Measurements from ENCODE around the gene COG2.

Gene COG2

DNA sequence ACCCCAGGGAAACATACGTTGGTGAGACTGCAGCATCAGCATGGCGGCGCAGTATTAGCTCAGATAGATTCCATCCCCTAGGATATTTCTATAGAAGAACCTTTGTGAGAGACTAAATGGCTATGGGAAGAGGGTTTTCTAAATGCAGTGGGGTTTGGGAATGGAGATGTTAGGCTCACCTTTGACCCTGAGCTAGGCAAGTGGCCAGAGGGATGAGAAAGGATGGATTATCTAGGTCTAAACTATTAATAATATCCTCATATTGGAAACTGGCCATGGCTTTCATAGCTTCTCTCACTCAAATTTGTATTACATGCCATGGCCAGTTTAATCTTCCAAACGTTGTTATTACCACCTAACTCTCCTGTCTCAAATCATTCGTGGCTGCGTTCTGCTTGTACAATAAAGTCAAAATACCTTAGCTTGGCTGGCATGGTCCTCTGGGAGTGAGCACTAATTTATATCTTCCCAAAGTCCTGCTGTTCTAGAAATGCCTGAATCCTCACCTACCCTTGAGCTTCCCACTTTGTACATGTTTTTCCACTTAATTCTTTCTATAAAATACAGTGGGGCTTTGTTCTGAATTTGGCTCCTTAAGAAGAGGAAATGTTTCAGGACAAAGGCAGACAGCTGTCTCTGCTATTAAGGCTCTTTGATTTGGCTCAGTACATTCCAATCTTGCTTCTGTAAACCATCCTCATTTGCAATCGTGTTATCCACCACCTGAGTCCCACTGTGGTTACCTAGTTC lies 31.0 kb upstream of the COG2 start:
- H3K27me3 ChIP-seq (ENCODE audit: low read depth, low read length): no peaks in the 10 kb centered on the region
- H3K9me3 ChIP-seq (ENCODE audit: control insufficient read depth in 1 of 2, low read length in 2 of 2): no peaks in the 10 kb centered on the region
- no peaks in the 10 kb centered on the region for H3K36me3 ChIP-seq (ENCODE audit: control insufficient read depth in 1 of 2, insufficient read depth in 2 of 2, low read length in 2 of 2)
- H3K27ac ChIP-seq (ENCODE audit: low read length): no peak overlapping the region
- no peak overlapping the region for H3K4me3 ChIP-seq (ENCODE audit: low read depth in 1 of 2, low read length in 2 of 2)
- peaks cover 0 to 14% of the 10 kb centered on the region in 2 donors for H3K4me1 ChIP-seq (ENCODE audit: control insufficient read depth in 1 of 2, insufficient read depth in 2 of 2, low read length in 2 of 2)

DNA sequence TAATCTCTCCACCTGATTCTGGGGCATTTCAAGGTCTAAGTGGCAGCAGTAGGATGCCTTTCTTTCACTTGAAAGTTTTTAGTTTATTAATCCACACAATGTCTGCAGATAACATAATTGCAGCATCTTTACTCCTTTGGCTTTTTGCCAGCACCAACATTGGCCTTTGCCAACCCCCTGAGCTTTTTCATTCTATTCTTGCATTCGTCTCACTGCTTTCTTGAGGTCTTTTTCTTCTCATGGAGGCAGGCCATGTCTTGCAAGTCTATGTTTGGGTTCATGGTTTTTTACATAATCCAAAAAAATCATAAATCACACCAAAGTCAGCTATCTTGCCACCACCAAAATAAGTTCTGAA lies 30.4 kb upstream of the COG2 start:
- Histone ChIP-seq H3K9me3 (ENCODE audit: control insufficient read depth in 1 of 2, low read length in 2 of 2) (no peaks in the 10 kb centered on the region), H3K4me1 (ENCODE audit: control insufficient read depth in 1 of 2, insufficient read depth in 2 of 2, low read length in 2 of 2) (peaks cover 0 to 14% of the 10 kb centered on the region in 2 donors), H3K27ac (ENCODE audit: low read length) (no peak overlapping the region), H3K36me3 (ENCODE audit: control insufficient read depth in 1 of 2, insufficient read depth in 2 of 2, low read length in 2 of 2) (no peaks in the 10 kb centered on the region), H3K4me3 (ENCODE audit: low read depth in 1 of 2, low read length in 2 of 2) (no peak overlapping the region), H3K27me3 (ENCODE audit: low read depth, low read length) (no peaks in the 10 kb centered on the region)

GRCh38 chr1:230612651-230613050 lies 29.6 kb upstream of the COG2 start:
- Histone ChIP-seq H3K27me3 (ENCODE audit: low read depth, low read length) (no peaks in the 10 kb centered on the region), H3K27ac (ENCODE audit: low read length) (no peak overlapping the region), H3K9me3 (ENCODE audit: control insufficient read depth in 1 of 2, low read length in 2 of 2) (no peaks in the 10 kb centered on the region), H3K4me3 (ENCODE audit: low read depth in 1 of 2, low read length in 2 of 2) (no peak overlapping the region), H3K36me3 (ENCODE audit: control insufficient read depth in 1 of 2, insufficient read depth in 2 of 2, low read length in 2 of 2) (no peaks in the 10 kb centered on the region), H3K4me1 (ENCODE audit: control insufficient read depth in 1 of 2, insufficient read depth in 2 of 2, low read length in 2 of 2) (peaks cover 0 to 14% of the 10 kb centered on the region in 2 donors)

DNA sequence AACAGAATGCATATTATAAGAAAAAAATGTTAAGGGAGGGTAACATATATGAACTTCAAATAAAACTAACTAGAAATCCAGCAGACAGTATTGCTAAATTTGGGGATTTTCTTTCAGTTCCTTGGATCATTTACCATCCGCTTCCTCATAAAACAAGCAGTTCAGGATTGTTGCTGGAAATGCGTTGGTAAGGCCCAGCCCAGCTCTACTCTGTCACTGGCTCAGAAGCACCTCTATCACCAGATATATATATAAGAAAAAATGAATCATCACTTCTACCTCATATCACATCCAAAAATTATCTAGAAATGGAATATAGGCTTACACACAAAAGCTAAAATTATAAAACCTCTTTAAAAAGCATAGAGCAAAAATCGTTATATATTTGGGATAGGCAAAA lies 28.2 kb upstream of the COG2 start:
- Histone ChIP-seq H3K9me3 (ENCODE audit: control insufficient read depth in 1 of 2, low read length in 2 of 2) (no peaks in the 10 kb centered on the region), H3K36me3 (ENCODE audit: control insufficient read depth in 1 of 2, insufficient read depth in 2 of 2, low read length in 2 of 2) (no peaks in the 10 kb centered on the region), H3K27ac (ENCODE audit: low read length) (no peak overlapping the region), H3K27me3 (ENCODE audit: low read depth, low read length) (no peaks in the 10 kb centered on the region), H3K4me1 (ENCODE audit: control insufficient read depth in 1 of 2, insufficient read depth in 2 of 2, low read length in 2 of 2) (peaks cover 0 to 14% of the 10 kb centered on the region in 2 donors), H3K4me3 (ENCODE audit: low read depth in 1 of 2, low read length in 2 of 2) (no peak overlapping the region)

GRCh38 chr1:230618537-230618936 lies 23.7 kb upstream of the COG2 start:
- no peaks in the 10 kb centered on the region for H3K27me3 ChIP-seq (ENCODE audit: low read depth, low read length)
- no peaks in the 10 kb centered on the region for H3K4me1 ChIP-seq (ENCODE audit: control insufficient read depth in 1 of 2, insufficient read depth in 2 of 2, low read length in 2 of 2)
- H3K27ac ChIP-seq (ENCODE audit: low read length): no peak overlapping the region
- no peaks in the 10 kb centered on the region for H3K36me3 ChIP-seq (ENCODE audit: control insufficient read depth in 1 of 2, insufficient read depth in 2 of 2, low read length in 2 of 2)
- no peaks in the 10 kb centered on the region for H3K9me3 ChIP-seq (ENCODE audit: control insufficient read depth in 1 of 2, low read length in 2 of 2)
- no peak overlapping the region for H3K4me3 ChIP-seq (ENCODE audit: low read depth in 1 of 2, low read length in 2 of 2)

DNA sequence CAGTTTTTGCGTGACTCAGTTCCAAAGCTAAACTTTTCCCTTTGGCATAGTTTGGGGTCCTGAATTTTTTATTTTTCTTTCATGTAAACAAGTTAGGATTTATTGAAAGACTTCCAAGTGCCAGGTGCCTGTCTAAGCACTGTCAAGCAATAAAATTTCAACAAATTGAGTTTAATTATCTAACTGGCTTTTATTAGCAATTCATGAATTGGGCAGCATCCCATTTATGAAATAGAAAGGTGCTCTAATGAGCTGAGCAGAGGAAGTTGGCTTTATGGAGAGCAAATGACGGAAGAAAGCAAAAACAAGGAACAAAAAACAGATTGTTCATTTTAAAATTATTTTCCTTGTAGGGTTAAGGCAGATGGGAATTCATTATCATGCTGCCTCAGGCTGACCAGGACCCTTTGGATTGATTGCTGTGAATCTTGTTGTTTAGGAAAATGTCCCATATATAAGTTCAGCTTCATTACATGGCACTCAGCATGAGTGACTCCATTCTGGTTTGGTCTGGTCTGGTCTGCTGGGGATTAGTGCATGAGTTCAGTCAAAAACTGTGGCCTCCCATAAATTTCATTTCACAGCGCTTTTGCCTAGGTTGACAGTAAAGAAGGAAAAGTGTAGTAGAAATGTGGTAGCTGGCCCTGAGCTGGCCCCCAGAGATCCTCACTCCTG lies 21.5 kb upstream of the COG2 start:
- Histone ChIP-seq H3K36me3 (ENCODE audit: control insufficient read depth in 1 of 2, insufficient read depth in 2 of 2, low read length in 2 of 2) (no peaks in the 10 kb centered on the region), H3K4me1 (ENCODE audit: control insufficient read depth in 1 of 2, insufficient read depth in 2 of 2, low read length in 2 of 2) (no peaks in the 10 kb centered on the region), H3K27ac (ENCODE audit: low read length) (no peak overlapping the region), H3K27me3 (ENCODE audit: low read depth, low read length) (no peaks in the 10 kb centered on the region), H3K9me3 (ENCODE audit: control insufficient read depth in 1 of 2, low read length in 2 of 2) (no peaks in the 10 kb centered on the region), H3K4me3 (ENCODE audit: low read depth in 1 of 2, low read length in 2 of 2) (no peak overlapping the region)

- Histone ChIP-seq H3K4me1 (ENCODE audit: control insufficient read depth in 1 of 2, insufficient read depth in 2 of 2, low read length in 2 of 2) (no peaks in the 10 kb centered on the region), H3K4me3 (ENCODE audit: low read depth in 1 of 2, low read length in 2 of 2) (no peak overlapping the region), H3K9me3 (ENCODE audit: control insufficient read depth in 1 of 2, low read length in 2 of 2) (no peaks in the 10 kb centered on the region), H3K27me3 (ENCODE audit: low read depth, low read length) (no peaks in the 10 kb centered on the region), H3K36me3 (ENCODE audit: control insufficient read depth in 1 of 2, insufficient read depth in 2 of 2, low read length in 2 of 2) (no peaks in the 10 kb centered on the region), H3K27ac (ENCODE audit: low read length) (no peak overlapping the region)
Observed at GRCh38 chr1:230621324-230622030, 20.8 kb upstream of the COG2 start.

GRCh38 chr1:230622151-230622550 lies 20.1 kb upstream of the COG2 start:
- Histone ChIP-seq H3K9me3 (ENCODE audit: control insufficient read depth in 1 of 2, low read length in 2 of 2) (no peaks in the 10 kb centered on the region), H3K27me3 (ENCODE audit: low read depth, low read length) (no peaks in the 10 kb centered on the region), H3K36me3 (ENCODE audit: control insufficient read depth in 1 of 2, insufficient read depth in 2 of 2, low read length in 2 of 2) (no peaks in the 10 kb centered on the region), H3K4me3 (ENCODE audit: low read depth in 1 of 2, low read length in 2 of 2) (no peak overlapping the region), H3K4me1 (ENCODE audit: control insufficient read depth in 1 of 2, insufficient read depth in 2 of 2, low read length in 2 of 2) (no peaks in the 10 kb centered on the region), H3K27ac (ENCODE audit: low read length) (no peak overlapping the region)

- no peak overlapping the region for H3K27ac ChIP-seq (ENCODE audit: low read length)
- H3K4me1 ChIP-seq (ENCODE audit: control insufficient read depth in 1 of 2, insufficient read depth in 2 of 2, low read length in 2 of 2): no peaks in the 10 kb centered on the region
- no peaks in the 10 kb centered on the region for H3K27me3 ChIP-seq (ENCODE audit: low read depth, low read length)
- no peak overlapping the region for H3K4me3 ChIP-seq (ENCODE audit: low read depth in 1 of 2, low read length in 2 of 2)
- H3K9me3 ChIP-seq (ENCODE audit: control insufficient read depth in 1 of 2, low read length in 2 of 2): no peaks in the 10 kb centered on the region
- no peaks in the 10 kb centered on the region for H3K36me3 ChIP-seq (ENCODE audit: control insufficient read depth in 1 of 2, insufficient read depth in 2 of 2, low read length in 2 of 2)
Observed at GRCh38 chr1:230624097-230624713, 18.1 kb upstream of the COG2 start.

DNA sequence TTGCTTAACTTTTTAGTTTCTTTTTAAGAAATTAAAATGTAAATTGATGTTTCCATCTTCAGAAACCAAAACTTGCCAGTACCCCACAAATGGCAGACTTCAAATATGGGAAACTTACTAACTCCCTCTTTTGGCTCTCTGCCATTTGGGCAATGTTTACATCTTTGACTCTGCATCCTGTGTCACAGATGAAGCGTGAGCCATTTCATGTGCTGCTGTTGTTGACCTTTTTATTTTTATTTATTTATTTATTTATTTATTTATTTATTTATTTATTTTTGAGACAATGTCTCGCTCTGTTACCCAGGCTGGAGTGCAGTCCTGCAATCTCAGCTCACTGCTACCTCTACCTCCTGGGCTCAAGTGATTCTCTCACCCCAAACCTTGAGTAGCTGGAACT lies 16.0 kb upstream of the COG2 start:
- no peaks in the 10 kb centered on the region for H3K4me1 ChIP-seq (ENCODE audit: control insufficient read depth in 1 of 2, insufficient read depth in 2 of 2, low read length in 2 of 2)
- no peaks in the 10 kb centered on the region for H3K36me3 ChIP-seq (ENCODE audit: control insufficient read depth in 1 of 2, insufficient read depth in 2 of 2, low read length in 2 of 2)
- H3K4me3 ChIP-seq (ENCODE audit: low read depth in 1 of 2, low read length in 2 of 2): no peak overlapping the region
- H3K27me3 ChIP-seq (ENCODE audit: low read depth, low read length): no peaks in the 10 kb centered on the region
- no peak overlapping the region for H3K27ac ChIP-seq (ENCODE audit: low read length)
- no peaks in the 10 kb centered on the region for H3K9me3 ChIP-seq (ENCODE audit: control insufficient read depth in 1 of 2, low read length in 2 of 2)

GRCh38 chr1:230627767-230628166 lies 14.5 kb upstream of the COG2 start:
- Histone ChIP-seq H3K4me3 (ENCODE audit: low read depth in 1 of 2, low read length in 2 of 2) (no peak overlapping the region), H3K27me3 (ENCODE audit: low read depth, low read length) (no peaks in the 10 kb centered on the region), H3K36me3 (ENCODE audit: control insufficient read depth in 1 of 2, insufficient read depth in 2 of 2, low read length in 2 of 2) (no peaks in the 10 kb centered on the region), H3K4me1 (ENCODE audit: control insufficient read depth in 1 of 2, insufficient read depth in 2 of 2, low read length in 2 of 2) (no peaks in the 10 kb centered on the region), H3K9me3 (ENCODE audit: control insufficient read depth in 1 of 2, low read length in 2 of 2) (no peaks in the 10 kb centered on the region), H3K27ac (ENCODE audit: low read length) (no peak overlapping the region)

Measured in muscle layer of duodenum (tissue), 2 donors.